GM21528 (cell line): ENCODE data around the gene RAB6B.

Source experiments
- ATAC-seq: cut with Tn5 transposase; IDR thresholded peaks from one replicate; pipeline ENCODE4 v1.9.1; 2021; ENCODE audit warnings: mild to moderate bottlenecking, moderate library complexity; ENCODE audit not compliant: unreplicated experiment, low FRiP score

RAB6B gene

DNA sequence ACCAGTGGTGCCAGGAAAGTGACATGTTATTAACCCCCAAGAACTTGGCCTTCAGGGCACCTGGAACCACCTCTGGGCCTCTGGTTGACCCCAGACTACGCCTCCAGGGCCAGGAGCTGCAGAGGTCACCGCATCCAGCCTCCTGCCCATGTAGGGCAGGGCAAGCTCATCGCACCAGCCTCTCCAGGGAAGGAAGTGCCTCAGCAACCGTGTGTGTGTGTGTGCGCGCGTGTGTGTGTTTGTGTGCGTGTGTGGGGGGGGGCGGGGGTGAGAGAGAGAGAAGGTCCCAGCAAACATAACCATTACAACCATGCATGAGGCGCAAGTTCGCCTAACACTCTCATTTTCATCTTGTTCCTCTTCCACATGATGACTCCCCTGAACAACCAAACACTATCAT is 31.8 kb downstream of the RAB6B start:
- ATAC-seq = no peak

DNA sequence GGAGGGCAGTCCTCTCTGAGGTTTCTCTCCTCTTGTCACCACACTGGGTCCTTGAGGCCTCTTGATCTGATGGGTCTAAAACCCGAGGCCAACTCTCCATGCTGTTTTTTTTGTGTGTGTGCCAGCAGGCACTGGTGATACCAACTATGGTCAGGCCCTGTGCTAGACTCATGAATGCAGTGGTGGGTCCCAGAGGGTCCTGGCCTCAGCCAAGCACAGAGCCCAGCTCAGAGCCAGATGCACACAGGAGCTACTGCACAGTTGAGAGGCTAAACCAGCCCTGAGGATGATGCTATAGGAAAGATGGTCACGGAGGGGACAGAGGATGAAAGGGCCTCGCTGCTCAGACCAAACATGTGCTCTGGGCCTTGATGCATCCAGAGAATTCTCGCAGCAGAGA is 33.5 kb downstream of the RAB6B start:
- ATAC-seq = no peak

DNA sequence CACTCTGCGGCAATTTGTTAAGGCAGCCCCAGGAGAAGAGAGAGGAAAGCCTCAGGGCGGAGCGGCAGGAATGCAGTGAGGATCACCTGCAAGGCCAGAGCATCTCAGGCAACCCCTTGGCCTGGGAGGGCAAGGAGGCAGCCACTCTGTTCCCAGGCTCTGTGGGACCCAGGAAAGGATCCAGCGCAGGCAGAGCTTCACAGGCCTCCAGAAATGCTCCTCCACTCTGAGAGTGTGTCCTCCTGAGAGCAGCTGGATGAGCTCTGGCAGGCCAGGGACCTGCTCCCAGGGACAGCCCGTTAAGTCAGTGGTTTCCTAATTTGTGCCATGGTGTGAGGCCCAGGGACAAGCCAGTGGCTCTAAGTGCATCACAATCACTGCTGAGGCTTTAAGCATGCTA is 35.2 kb downstream of the RAB6B start:
- ATAC-seq = no peak

DNA sequence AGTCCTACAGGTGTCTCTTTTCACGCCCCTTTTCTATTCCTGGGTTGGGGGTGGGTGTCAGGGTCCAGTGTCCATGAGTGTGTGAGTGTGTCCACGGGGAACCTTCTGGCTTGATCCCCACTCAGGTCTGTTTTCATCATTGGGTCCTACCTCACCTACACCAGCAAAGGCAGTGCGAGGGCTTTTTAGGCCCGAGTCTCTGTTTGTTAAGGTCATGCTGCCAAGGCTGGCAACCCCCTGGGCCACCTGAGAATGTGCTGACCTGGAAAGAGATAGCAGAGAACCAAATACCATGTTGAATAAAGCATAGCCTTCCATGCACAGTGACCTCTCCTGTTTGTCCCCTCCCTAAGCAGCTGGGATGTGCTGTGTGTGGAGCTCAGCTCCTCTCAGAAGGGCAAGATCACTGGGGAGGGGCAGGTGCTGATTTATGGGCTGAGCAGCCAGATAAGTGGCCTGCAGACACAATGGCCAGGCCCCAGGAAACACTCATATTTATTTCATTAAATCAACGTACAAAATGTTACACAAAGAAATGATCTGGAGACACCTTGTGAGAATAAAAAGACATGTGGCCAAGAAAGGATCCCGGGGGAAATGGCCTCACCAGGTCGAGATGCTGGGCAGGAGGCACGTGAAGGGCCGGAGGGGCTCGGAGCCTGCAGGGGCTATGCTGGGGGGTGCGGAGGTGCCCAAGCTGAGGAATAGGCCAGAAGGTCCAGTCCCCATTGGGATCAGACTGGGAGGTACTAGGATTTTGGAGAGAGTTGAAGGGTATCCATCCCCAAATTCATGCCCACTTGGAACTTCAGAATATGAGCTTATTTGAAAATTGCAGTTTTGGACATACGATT is 36.1 kb downstream of the RAB6B start:
- no peak for ATAC-seq

DNA sequence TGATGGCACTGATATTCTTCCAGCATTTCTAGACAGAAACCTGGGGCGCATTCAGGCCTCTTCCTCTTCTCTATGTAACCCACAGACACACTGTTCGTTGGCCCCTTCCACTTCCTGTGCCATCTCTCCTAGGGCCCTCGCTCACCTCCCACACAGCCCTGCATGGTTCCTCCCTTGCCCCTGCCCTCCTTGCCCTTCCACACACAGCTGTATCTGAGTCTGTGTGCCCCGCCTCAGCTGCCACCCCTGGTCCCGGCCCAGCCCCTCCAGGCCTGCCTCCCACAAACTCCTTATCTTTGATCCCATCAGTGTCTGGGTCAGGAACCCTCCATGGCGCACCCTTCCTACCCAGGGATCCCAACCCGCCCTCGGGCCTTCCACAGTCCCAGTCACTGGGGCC is 37.9 kb downstream of the RAB6B start:
- ATAC-seq = no peak

DNA sequence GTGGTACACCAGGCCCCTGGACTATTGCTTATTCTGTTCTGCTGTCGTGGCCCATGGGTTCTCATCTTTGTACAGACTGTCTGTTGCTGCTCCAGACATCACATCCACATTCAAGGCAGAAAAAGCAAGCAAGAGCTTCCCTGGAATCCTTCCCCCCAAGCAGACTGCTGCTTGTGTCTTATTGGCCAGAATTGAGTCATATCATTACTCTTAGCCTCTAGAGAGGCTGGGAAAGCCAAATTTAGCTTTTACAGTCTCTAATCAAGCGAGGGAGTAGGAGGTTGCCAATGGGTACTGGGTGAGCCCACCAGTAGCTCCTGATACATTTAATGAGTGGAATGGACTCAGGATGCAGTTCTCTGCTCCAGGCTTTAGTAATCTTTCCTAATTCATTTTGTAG is 39.4 kb downstream of the RAB6B start:
- no peak for ATAC-seq

DNA sequence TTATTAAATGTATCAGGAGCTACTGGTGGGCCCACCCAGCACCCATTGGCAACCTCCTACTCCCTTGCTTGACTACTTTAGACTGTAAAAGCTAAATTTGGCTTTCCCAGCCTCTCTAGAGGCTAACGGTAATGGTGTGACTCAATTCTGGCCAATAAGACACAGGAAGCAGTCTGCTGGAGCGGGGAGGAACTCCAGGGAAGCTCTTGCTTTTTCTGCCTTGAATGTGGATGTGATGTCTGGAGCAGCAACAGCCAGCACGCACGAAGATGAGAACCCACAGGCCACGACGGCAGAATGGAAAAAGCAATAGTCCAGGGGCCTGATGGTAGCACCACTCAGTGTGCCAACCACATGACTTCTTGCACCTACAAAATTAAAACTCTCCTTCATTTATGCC is 39.9 kb downstream of the RAB6B start:
- ATAC-seq = no peak

DNA sequence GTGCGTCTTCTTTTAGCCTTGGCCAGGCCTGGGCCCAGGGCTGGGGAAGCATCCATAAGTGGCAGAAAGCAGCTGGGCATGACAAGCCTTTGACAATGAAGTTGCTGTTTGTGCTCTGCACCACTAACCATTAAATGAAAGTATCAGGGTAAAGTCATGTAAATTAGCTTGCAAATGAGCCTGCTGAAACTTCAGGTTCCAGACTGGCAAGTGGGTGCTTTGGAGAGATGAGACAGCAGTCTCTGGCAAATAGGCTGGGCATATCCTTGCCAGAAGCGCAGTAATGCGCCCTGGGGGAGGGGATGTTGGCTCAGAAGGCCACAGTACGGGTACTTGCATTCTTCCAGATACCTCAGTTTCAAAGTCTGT is 40.7 kb downstream of the RAB6B start:
- ATAC-seq = no peak

DNA sequence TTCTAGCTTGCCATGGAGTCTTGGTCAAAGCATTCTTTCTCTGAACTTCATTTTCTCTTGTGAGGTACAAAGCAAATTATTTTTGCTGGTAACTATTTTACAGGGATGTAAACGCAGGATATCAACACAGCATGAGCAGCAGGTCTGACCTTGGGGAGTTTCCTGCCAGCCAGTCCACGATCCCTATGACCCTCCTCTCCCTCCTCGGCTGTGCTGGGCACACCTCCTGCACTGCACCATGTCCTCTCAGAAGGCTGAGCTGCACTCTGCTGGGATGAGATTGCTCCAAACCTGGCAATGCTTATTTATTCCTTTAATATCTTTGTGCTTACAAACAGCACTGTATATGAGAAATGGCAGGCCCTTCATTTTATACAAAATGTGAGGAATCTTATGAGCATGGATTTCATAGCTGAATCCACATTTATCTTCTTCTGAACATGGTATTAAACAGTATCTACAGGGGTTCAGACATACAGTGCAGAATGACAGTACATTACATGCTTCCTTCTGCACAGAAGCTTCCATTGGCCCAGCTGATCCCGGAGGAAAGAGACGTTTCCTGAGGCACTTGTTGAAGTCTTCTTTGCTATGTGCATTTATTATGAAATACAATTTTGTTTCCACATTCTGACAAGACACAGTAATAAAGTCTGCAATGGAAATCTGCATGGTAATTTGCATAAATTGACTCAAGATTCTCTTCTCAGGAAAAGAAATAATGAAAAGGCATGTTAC is 41.2 kb downstream of the RAB6B start:
- no peak for ATAC-seq

DNA sequence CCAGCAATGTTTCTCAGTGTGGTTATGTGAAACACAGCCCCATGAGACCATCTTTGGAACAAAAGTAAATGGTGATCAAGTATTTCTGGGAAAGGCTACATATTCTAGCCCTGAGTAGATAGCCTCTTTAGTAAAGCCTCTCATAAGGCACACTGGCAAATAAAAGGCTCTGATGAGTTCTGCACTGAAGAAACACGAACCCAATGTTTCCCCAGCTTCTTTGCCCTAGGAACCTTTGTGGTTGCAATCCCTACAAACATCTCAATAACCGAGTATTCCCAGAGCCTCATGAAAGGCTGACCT is 41.8 kb downstream of the RAB6B start:
- no peak for ATAC-seq

DNA sequence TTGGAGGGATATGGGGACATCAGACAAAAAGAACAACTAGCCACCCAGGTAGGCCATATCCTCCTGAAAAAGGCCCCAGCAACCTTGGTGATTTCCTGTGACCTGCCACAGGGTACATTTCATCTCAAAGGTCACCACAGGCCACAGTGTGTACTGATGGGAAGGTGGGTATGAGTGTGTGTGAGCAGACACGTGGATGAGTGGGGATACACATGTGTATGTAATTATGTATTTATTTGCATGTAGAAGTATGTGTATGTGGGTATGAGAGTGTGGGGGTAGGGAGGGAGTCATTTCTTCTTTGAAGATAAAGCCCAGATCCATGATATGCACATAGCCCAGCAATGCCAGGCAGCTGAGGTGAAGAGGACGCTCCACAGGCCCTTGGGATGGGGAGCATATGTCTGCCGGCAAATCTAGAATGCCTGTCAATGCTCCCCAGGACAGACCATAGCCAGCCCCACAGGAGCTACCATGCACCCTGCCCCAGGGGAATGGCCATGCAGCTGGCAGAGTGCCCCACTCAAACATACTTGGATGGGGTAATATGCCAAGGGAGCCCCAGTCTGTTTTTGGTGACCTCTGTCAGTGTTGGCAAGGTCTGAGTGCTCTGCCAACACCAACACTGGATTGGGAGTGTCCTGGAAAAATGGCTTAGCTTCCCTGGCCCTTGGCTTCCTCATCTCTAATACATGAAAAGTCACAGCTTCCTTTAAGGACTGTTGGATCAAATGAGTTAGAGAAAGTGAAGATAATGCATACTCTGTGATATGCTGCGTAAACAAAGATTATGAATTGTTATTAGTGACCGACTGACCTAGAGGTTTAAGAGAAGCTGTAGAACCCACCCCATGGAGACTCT is 42.4 kb downstream of the RAB6B start:
- no peak for ATAC-seq

DNA sequence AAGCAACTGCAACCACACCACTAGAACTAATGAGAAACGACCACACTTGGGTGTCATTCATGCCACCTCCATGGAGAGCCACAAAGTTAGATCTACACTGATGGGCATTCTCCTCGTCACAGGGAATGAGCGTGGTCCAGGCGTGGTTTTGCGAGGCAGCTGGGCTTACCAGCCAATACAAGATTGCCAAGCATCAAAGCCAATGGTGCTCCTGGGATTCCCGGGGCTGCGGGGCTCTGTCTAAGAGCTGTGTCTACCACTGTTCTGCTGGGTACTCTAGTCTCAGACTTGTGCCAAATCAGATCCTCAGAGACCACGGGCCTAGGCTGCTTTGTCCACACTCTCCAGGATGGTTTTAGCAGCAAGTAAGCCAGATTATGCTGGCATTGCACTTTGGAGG is 43.8 kb downstream of the RAB6B start:
- no peak for ATAC-seq

DNA sequence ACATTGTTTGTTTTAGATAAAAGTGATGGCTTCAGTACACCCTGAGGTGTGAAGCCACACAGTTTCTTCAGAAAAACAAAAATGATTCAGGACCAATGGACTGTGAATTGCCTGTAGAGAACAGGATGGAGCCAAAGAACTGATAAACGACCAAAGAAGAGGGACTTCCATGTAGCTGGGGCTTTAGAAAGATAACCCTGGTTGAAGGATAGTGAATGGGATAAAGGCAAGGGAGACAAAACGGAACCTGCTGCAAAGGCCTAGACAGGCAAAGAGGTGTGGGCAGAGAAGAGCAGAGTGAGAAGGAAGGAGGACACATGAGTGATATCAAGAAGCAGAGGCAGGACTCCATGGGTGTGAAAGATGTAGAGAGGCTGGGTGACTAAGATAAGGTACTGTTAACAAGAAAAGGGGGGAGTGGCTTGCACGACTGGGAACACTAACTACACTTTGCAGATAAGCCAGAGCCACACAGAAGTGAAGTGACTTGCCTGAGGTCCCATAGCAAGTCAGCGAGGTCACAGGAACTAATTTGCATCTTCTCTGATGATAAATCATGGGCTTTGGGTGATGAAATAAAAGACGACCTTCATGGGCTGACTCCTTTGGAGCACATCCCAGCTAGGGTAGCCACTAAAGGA is 44.3 kb downstream of the RAB6B start:
- ATAC-seq = no peak

DNA sequence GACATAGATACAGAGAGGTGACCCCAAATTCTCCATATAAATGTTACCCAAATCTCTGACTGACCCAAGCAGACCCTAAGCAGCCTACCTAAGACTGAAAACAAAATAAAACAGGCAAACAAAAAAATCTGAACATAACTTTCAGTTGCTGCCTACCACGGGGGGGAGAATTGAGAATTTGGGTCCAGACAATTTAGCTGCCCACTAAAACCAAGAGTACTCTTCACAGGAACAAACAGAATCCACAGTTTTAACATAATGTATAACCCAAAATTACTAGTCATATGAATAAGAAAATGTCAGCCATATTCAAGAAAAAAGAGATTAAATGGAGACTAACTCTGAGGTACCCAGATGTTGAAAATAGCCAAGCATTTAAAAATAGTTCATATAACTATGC is 45.6 kb downstream of the RAB6B start:
- no peak for ATAC-seq

DNA sequence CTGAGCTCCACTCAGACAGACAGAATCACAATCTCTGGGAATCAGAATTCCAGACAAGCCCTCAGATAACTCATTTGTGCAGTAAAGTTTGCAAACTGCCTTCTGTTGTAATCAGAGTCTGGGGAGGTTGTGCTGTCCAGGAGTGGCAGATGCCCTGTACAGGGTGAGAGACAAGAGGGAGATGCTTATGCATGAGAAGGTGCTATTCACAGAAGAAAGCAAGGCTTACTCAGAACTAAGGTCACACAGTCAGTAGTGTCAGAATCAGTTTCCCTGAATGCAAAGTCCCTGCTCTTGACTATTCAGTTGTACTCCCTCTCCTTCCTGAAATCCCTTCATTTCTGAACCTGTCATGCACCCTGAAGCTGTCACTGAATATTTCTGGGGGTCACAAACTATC is 46.3 kb downstream of the RAB6B start:
- ATAC-seq = no peak

DNA sequence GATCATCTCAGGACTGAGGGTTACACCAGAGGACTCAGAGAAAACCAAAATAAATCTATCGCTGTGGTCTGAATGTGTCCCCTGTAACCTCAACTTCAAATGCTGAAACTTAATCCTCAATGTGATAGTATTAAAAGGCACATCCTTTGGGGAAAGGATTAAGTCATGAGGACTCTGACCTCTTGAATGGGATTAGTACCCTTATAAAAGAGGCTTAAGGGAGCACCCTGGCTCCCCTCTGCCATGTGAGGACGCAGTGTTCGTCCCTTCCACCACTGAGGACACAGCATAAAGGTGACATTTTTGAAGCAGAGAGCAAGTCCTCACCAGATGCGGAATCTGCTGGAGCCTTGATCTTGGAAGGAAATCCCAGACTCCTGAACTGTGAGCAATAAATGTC is 50.6 kb downstream of the RAB6B start:
- no peak for ATAC-seq

DNA sequence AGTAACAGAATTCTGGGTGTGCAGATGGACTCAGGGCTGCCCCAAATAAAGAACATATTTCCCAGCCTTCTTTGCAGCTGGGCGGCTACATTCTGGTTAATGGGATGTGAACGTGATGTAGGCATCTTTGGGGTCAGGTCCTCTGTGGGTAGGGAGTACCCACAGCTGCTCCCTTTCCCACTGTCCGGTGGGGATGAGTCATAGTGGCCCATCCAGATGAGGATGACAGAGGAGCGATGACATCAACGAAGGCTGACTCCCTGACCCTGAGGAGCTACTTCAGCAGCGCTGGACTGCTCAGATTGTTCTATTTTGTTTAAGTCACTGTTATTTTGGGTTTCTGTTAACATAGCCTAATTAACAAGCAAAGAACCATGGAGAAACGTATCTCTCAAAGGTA is 52.0 kb downstream of the RAB6B start:
- ATAC-seq = no peak

DNA sequence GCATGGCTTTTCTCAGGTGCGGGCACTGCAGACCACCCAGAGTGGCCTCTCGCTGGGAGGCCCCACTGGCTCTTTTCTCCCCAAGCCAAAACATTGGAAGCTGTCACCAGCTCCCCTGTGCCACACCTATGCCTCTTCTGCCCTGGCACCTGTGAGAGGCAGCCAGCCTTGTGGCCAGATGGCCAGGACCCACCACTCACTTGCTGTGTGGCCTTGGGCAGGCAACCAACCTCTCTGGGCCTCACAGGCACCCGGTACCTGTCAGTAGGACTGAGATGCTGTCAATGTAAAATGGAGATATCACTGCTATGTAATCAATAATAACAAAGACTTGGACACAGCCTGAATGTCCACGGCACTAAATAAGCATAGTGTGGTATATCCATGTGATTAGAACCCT is 53.5 kb downstream of the RAB6B start:
- ATAC-seq = no peak

DNA sequence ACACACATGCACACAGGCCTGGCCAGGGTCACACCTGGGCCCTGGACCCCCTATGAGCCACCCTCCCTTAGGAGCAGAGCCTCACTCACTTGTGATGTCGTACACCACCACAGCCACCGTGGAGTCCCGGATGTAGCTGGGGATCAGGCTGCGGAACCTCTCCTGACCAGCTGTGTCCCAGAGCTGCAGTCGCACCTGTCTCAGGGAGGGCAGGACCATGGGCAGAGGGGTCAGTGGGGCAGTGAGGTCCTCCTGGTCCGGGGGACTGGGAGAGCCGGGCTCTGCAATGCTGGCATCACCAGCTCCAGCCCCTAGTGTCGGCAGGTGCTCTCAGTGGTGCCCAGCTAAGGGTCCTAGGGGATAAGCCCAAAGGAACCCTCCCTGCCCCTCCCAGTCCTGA is 54.5 kb downstream of the RAB6B start:
- ATAC-seq = no peak

DNA sequence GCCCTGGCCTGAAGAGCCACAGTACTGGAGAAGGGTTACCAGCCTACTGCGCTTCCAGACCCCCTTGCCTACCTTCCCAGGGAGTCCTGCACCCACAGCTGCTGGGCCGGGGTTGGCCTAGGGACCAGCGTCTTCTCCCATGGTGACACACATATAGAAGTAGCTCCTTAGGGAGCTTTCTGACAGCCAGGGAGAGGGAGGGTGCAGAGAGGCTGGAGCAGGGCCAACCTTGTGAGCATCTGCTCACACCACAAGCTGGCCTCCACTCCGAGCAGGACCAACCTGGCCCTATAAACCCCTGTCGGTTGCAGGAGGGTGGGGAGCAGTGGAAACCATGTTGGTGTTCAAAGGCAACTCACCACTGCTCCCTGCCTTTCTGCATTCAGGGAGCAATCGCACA is 54.9 kb downstream of the RAB6B start:
- no peak for ATAC-seq
